MV-4-11 (cell line): ENCODE measurements around the gene GRID2.

Source experiments
- DNase-seq: peaks from one replicate; lab custom pipeline; 2025; lab: John Stamatoyannopoulos, UW

The GRID2 gene

DNA sequence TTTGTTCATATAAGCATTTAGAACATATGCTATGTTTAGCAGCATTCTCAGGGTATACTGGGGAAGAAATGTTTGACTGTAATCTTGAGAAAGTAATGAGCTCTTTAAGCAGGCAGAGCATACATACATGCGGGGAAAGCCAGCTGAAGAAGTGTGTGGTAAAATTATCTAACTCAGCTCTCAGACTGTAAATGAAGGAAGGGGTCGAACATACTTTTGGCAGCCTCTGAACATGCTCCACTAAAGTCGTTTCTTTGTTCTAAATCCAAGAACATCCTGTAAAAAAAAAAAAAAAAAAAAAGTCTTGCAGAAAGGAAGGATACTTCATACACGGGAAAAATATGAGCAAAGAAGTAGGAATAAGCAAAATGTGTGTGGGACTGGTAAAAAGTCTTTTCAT, 224.8 kb downstream of the GRID2 start:
- no peak for DNase-seq

DNA sequence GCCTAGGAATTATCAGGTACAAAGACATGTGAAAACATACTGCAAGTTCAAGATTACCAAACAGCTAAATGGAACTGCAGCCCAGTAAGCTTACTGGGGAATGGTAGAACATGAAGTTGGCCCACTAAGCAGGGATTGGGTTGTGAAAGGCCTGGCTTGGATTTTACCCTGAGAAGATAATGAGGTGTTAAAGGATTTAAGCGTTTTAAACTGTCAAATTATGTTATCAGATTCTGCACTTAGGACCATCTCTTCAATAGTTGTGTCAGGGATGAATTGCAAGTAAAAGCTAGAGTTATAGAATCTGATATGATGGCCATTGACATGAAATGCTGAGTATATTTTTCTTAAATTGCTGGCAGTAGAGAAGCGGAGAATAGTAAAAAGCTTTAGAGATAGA, 225.7 kb downstream of the GRID2 start:
- no peak for DNase-seq

DNA sequence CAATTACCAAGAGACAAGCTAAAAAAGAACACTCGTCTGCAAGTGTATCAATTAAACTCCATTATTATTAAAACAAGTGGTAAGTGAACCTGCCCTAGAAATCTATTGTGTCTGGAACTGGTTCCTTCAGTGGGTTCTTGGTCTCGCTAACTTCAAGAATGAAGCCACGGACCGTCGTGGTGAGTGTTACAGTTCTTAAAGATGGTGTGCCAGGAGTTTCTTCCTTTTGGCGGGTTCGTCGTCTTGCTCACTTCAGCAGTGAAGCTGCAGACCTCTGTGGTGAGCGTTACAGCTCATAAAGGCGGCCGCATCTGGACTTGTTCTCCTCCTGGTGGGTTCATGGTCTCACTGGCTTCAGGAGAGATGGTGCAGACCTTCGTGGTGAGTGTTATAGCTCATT, 231.8 kb downstream of the GRID2 start:
- no peak for DNase-seq

DNA sequence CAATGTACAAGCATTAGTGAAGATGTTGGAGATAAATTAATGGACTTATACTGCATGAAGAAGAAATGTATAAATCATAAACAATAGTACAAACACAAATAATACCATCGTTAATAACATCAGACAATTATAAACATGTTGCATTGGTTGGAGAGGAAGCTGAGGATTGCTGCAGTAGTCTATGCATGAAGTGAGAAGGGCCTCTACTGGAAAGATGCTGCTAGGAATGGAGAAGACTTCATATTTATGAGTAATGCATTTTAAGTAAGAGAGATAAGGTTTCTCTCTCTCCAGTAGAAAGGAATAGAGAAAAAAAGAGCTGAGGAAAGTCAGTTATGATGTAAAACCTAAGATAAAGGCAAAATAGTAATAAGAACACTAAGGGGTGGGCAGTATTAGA, 247.8 kb downstream of the GRID2 start:
- DNase-seq: no peak

DNA sequence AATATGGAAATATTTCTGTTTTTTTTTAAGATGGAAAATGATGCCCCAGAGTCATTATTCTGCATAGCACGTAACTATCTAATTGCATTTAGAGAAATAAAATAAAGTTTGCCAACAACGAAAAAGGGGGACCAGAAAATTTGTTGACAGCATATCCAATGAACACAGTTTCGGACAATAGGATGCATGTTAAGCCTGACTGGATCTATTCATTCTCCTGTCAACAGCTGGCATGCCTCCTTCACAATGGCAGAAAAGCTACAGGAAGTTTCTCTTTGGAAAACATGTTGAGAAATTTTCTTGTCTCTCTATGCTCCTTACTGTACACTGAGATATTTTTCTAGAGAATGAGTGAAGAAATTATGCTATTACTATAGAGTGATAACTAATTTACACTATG, 262.5 kb downstream of the GRID2 start:
- DNase-seq: no peak

GRCh38 chr4:92580816-92581215, 277.1 kb downstream of the GRID2 start:
- no peak for DNase-seq

GRCh38 chr4:92599044-92599443, 295.3 kb downstream of the GRID2 start:
- no peak for DNase-seq

DNA sequence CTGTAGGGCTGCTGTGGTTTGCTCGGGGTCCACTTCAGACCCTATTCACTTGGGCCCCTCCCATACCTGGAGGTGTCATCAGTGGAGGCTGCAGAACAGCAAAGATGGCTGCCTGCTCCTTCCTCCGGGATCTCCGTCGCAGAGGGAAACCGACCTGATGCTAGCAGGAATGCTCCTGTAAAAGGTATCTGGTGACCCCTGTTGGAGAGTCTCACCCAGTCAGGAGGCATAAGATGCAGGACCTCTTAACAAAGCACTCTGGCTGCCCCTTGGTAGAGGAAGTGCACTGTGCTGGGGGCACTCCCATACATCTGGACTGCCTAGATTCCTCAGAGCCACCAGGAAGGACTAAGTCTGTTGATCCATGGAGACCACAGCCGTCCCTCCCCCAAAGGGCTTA, 296.9 kb downstream of the GRID2 start:
- DNase-seq: no peak

- no peak for DNase-seq
These were observed 302.5 kb downstream of the GRID2 start for GRCh38 chr4:92606227-92606626.

- DNase-seq: no peak
These were observed 311.3 kb downstream of the GRID2 start for GRCh38 chr4:92615049-92615448.

DNA sequence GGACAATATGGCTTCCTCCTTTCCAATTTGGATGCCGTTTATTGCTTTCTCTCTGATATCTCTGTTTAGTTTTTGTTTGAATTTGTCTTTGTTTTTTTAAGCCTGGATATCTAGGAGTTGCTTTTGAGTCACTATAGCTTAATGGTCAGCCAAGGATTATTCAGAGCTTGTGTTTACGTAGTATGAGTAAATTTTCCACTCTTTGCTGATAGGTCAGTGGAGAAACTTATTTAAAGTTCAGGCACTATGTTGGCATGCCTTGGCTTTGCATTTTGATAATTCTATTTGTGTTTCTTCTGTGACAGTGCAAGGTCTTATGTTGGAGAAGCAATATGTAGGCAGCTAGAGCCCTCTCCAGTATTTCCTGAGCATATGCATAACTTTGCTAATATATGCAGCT, 315.2 kb downstream of the GRID2 start:
- no peak for DNase-seq

GRCh38 chr4:92629302-92629701, 325.5 kb downstream of the GRID2 start:
- no peak for DNase-seq

DNA sequence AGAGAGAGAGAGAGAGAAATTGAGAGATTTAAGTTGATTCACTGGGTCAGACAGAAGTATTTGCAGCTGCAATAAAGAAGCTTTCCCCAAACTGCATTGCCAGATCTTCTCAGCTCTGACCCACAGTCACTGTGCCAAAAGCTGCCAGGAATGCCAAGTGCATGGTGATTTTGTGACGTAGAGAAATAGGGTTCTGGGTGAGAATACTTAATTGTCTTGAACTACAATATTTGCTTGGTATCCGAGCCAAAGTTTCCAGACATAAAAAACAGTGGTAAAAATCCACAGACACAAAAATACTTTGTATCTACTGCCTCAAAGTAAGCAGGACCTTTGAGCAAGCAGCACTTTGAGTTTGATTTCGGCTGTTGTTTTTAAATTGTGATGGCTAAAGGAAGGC, 331.1 kb downstream of the GRID2 start:
- DNase-seq: no peak

DNA sequence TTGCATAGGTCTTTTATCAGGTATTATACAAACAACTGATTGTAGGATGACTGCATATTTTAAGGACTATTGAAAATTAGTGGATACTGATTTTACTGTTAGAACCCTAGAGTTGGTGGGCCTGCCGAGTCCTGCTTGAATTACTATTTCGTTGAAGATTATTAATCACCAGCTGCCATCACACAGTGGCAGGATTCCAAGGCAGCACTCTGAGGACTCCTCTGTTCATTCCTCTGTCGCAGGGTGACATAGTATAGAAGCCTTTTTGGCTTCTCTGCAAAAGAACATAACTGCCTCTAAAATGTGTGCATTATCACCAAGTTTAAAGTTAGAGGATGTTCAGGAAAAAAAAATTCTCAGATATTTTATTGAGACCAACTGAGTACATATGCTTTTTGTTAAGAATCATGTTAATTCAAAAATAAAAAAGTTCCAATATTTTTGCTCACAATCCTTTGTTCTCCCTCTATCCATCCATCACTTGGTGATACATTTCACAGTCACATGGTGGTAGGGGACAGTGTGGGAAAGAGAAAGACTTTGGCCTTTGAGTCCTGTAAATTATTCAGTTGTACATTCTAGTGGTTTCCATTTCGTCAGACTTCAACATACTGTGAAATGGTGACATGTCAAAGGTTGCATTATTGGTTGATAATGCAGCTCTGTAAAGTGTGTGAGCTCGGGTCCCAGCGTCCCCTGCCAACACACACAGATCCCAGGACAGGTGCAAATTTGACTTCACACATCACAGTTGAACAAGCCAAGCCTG, 332.5 kb downstream of the GRID2 start:
- no peak for DNase-seq

DNA sequence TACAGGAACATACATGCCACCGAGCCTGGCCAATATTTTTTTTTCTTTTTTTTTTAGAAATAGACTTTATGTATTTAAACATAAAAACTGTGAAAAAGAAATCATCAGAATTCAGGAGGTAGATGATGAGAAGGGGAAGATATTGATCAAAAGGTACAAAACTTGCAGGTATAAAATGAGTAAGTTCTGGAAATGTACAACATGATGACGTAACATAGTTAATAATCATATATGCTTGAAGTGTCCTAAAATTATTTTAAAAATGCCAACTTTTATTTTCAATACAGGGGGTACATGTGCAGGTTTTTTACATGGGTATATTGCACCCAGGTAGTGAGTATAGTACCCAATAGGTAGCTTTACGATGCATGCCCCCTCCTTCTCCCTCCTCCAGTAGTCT, 337.6 kb downstream of the GRID2 start:
- no peak for DNase-seq

DNA sequence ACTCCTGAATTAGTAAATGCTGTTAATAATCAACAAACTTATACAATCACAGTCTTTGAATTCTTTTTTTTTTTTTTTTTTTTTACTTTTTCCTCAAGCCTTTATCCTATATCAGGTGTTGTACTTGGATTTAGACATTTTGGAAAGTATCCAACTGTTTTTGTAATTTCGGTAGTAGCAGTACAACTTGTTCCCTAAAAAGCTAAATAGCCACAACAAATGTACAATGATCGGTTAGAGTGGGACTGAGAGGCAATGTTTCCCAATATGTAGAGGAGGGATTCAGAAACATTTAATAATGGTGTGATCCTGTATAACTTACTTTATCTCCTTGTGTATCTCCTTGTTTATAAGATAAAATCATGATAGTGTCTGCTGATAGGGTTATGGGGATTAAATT, 343.1 kb downstream of the GRID2 start:
- DNase-seq: no peak

DNA sequence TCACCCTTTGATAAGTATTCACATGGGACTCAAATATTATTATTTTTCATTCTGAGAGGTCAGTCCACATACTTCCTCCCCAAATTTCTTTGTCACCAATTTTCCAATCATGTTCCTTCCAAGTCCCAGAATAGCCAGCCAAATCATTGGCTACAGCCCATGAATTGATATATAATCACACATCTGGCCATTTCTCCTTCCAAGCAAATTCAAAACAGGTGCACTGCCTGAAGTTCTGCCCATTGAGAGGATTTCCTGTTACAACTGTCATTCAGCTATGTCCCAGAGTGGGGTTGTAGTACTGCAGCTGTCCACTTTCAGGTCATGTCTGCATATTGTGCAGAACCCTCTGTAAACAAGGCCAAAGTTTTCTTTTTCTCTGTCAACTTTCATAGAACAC, 347.8 kb downstream of the GRID2 start:
- DNase-seq: no peak

- DNase-seq: no peak
These were observed 350.3 kb downstream of the GRID2 start for GRCh38 chr4:92654084-92654483.

DNA sequence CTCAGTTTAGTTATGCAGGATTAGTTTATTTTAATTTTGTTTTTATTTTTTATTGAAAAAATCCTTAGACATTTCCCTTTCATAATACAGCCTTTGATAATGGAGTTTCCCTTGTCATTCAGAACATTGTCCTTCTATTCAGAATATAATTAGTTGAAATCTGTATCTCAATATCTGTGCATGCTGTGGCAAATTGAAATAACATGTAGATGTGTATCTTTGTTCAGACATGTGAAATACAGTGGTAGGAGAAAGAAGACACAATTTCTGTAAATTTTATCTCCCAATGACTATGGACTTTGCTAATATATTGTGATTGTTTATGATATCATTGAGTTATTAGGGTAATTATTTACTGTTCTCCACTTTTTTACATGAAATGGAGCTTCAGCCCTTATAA, 353.9 kb downstream of the GRID2 start:
- no peak for DNase-seq

- no peak for DNase-seq
These were observed 354.6 kb downstream of the GRID2 start for GRCh38 chr4:92658318-92658717.

DNA sequence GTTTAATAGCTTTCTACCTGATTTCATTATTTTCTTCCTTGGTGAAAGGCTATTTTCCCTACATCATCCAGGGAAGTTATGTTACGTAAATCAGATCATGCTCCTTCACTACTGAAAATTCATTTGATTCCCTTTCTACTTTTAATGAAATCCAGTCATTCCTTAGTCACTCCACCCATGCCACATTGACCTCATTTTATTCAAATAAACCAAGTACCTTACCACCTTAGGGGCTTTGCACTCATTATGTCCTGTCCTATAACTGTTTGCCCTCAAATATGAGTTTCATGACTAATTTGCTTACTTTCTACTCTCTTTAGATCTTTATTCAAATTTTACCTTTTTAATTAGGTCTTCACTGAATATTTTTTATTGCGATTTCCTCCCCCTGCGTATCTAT, 374.0 kb downstream of the GRID2 start:
- DNase-seq: no peak

GRCh38 chr4:92678292-92678691, 374.5 kb downstream of the GRID2 start:
- no peak for DNase-seq

DNA sequence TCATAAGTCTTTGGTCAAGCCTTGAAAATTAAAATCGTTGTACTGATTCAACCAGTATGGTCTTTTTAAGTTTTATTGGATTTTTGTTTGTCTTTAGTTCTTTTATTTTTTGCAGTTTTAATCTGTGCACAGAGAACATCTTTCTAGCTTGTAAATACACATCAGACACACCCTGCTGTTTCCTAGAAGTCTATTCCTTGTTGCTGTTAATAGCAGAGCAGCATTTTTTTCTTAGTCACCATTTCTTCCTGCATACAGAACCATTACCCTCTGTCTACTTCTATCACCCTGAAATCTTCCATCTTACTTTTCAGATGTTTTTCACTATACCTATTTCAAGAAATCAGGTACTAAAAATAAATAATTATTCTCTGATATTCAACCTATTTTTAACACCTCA, 375.4 kb downstream of the GRID2 start:
- DNase-seq: no peak

GRCh38 chr4:92714640-92715039, 410.9 kb downstream of the GRID2 start:
- DNase-seq: no peak

DNA sequence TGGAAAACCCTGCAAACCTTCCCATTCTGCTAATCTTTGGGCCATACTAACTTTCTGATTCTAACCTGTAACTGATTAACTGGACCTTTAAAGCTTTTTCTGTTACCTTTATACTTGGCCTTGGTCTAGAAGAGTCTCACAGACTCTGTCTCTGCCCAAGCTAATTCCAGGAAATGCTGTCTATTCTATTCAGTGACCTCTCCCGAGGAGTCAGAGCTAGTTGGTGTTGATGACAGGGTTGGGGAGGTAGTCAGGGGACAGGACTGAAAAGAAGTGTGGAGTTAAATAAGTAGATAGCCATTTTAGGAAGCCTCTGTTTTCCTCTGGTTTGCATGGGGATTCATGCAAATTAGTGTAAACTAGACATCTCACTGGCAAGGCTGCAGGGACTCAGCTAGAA, 429.5 kb downstream of the GRID2 start:
- DNase-seq: no peak
